ENCODE data around the gene KCNAB1. TPM values are rescaled to one million over a fixed set of nuclear protein-coding genes. Genes with fewer than 3 reads are reported as not detected.

The KCNAB1 gene
- total and polyA plus RNA-seq, 4 donors = 0.76 to 2.8 (median 1.0) TPM

- no peaks in the 10 kb centered on the region for H3K36me3 ChIP-seq (ENCODE audit: control insufficient read depth in 4 of 4, insufficient read depth in 3 of 4, low read depth in 1 of 4, low read length in 3 of 4)
- H3K4me1 ChIP-seq (ENCODE audit: control insufficient read depth in 4 of 4, insufficient read depth in 4 of 4, low read length in 3 of 4) = no peaks in the 10 kb centered on the region
- no peaks in the 10 kb centered on the region for H3K27me3 ChIP-seq (ENCODE audit: control insufficient read depth in 4 of 4, insufficient read depth in 4 of 4, low read length in 3 of 4)
- TF ChIP-seq JUND (IDR thresholded peaks at IDR 0.05) (no peak), FOXA2 (IDR thresholded peaks at IDR 0.05) (no peak), EGR1 (IDR thresholded peaks at IDR 0.05; ENCODE audit: low read depth in 2 of 2) (no peak), RXRA (IDR thresholded peaks at IDR 0.05) (no peak), CTCF (IDR thresholded peaks at IDR 0.05; ENCODE audit: low read depth, low read length, missing input control) (peak; percentile 50), ZBTB33 (IDR thresholded peaks at IDR 0.05) (no peak), REST (IDR thresholded peaks at IDR 0.05) (no peak), GABPA (IDR thresholded peaks at IDR 0.05 in 1 of 2, conservative IDR thresholded peaks at IDR 0.05 in 1 of 2) (no peak), HNF4G (IDR thresholded peaks at IDR 0.05) (no peak), RAD21 (IDR thresholded peaks at IDR 0.05) (peak; percentile 84), FOXA1 (IDR thresholded peaks at IDR 0.05) (no peak), TAF1 (conservative IDR thresholded peaks at IDR 0.05) (no peak), NR2F2 (IDR thresholded peaks at IDR 0.05) (no peak), MAX (IDR thresholded peaks at IDR 0.05) (no peak)
- H3K9me3 ChIP-seq (ENCODE audit: control insufficient read depth in 4 of 4, low read length in 3 of 4) = no peaks in the 10 kb centered on the region
- H3K9ac ChIP-seq (ENCODE audit: low read depth in 1 of 2, low read length in 2 of 2) = no peak overlapping the region
- 60% methylated on average over 5 of the region's 5 CpGs for WGBS
- no peak overlapping the region for H3K4me3 ChIP-seq (ENCODE audit: low read depth in 1 of 3, low read length in 3 of 3)
- DNase-seq (ENCODE audit: low spot score) = no peak
- H3K27ac ChIP-seq (ENCODE audit: low read depth in 1 of 2, low read length in 2 of 2) = no peak overlapping the region
Observed at GRCh38 chr3:156509189-156510174, 389.1 kb downstream of the KCNAB1 start.

All from liver (tissue), 9 donors.